IPS DF 4.7 (cell line): ENCODE results near the gene ZFP36L1.

ENCODE experiments used
- DNase-seq: peaks from one replicate; pipeline ENCODE4 v3.0.0-alpha.2; 2013; ENCODE audit warnings: low spot score; ENCODE audit errors: extremely low read depth

Gene ZFP36L1

GRCh38 chr14:68741477-68741791, 51.4 kb downstream of the ZFP36L1 start:
- DNase-seq: no peak

GRCh38 chr14:68740788-68741476, 51.9 kb downstream of the ZFP36L1 start:
- no peak for DNase-seq

- DNase-seq: no peak
Measured at GRCh38 chr14:68739701-68740100, 53.2 kb downstream of the ZFP36L1 start.

DNA sequence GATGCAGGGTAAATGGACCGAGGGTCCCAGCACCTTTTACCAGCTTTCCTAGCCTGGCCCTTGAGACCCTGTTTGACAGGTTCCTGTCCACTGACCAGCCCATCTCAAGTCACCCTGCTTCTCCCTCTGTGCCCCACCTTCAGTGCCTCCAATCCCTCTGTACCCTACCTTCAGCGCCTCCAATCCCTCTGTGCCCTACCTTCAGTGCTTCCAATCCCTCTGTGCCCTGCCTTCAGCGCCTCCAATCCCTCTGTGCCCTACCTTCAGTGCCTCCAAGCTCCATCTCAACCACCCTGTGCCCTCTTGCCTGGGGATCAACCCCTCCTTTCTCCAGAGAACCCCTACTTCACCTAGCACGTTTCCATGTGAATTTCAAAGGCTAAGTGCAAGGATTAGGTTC, 54.3 kb downstream of the ZFP36L1 start:
- DNase-seq: no peak
